ENCODE measurements around the gene STON2.
"Not testable (repeated sequence)": the region's sequence is repeated elsewhere in the genome, so short reads cannot be mapped to it uniquely, and the experiment has no call there.

Gene STON2

GRCh38 chr14:81400202-81400678 lies at the start of gene STON2:
STON2 (minus strand) TSS chr14:81400324; CDS start chr14:81398382, 1,942 bp downstream.
- DNase-seq (ENCODE audit: low spot score), result peak; percentile 90

- DNase-seq (ENCODE audit: low spot score), result no peak
Measured at GRCh38 chr14:81449576-81449975, 49.5 kb upstream of the STON2 start.

GRCh38 chr14:81449114-81449513 lies 49.0 kb upstream of the STON2 start:
- no peak for DNase-seq (ENCODE audit: low spot score)

- DNase-seq (ENCODE audit: low spot score), result no peak
Measured at GRCh38 chr14:81447021-81447764, 47.1 kb upstream of the STON2 start.

GRCh38 chr14:81446279-81447007 lies 46.3 kb upstream of the STON2 start:
- DNase-seq (ENCODE audit: low spot score), result no peak

- no peak for DNase-seq (ENCODE audit: low spot score)
Measured at GRCh38 chr14:81441626-81442134, 41.6 kb upstream of the STON2 start.

- DNase-seq (ENCODE audit: low spot score), result no peak
Measured at GRCh38 chr14:81440041-81440440, 39.9 kb upstream of the STON2 start.

- DNase-seq (ENCODE audit: low spot score), result no peak
Measured at GRCh38 chr14:81437244-81437643, 37.1 kb upstream of the STON2 start.

GRCh38 chr14:81436296-81437138 lies 36.4 kb upstream of the STON2 start:
- peak; percentile 80 for DNase-seq (ENCODE audit: low spot score)

- DNase-seq (ENCODE audit: low spot score), result peak; percentile 81
Measured at GRCh38 chr14:81435391-81436295, 35.5 kb upstream of the STON2 start.

GRCh38 chr14:81435048-81435390 lies 34.9 kb upstream of the STON2 start:
- no peak for DNase-seq (ENCODE audit: low spot score)

GRCh38 chr14:81434230-81434629 lies 34.1 kb upstream of the STON2 start:
- DNase-seq (ENCODE audit: low spot score), result no peak

- DNase-seq (ENCODE audit: low spot score), result no peak
Measured at GRCh38 chr14:81433378-81433777, 33.3 kb upstream of the STON2 start.

GRCh38 chr14:81432219-81432661 lies 32.1 kb upstream of the STON2 start:
- DNase-seq (ENCODE audit: low spot score), result no peak

- DNase-seq (ENCODE audit: low spot score), result no peak
Measured at GRCh38 chr14:81430235-81430634, 30.1 kb upstream of the STON2 start.

- DNase-seq (ENCODE audit: low spot score), result not testable (repeated sequence)
Measured at GRCh38 chr14:81429749-81430148, 29.6 kb upstream of the STON2 start.

GRCh38 chr14:81429028-81429427 lies 28.9 kb upstream of the STON2 start:
- DNase-seq (ENCODE audit: low spot score), result no peak

GRCh38 chr14:81427348-81428058 lies 27.4 kb upstream of the STON2 start:
- DNase-seq (ENCODE audit: low spot score), result peak; percentile 52

GRCh38 chr14:81423504-81423903 lies 23.4 kb upstream of the STON2 start:
- no peak for DNase-seq (ENCODE audit: low spot score)

- DNase-seq (ENCODE audit: low spot score), result no peak
Measured at GRCh38 chr14:81418057-81418790, 18.1 kb upstream of the STON2 start.

Measured in SW480 (cell line).